GM23338 (cell line): ENCODE data around the gene XPO4.

Experiments
- CREB1 ChIP-seq: fragments of 250-450 bp; sonication (Bioruptor Pico); IDR thresholded peaks from 2 replicates; pipeline ENCODE4 v1.5.0; 2020; ENCODE audit warnings: low read depth, mild to moderate bottlenecking, moderate library complexity
- CTCF ChIP-seq, 2 experiments: fragments of 200-600 bp in 1 of 2; sonication (generic) in 1 of 2; conservative IDR thresholded peaks; 2 replicates each; pipeline versions ENCODE4 v1.5.1 to v1.6.1; 2016 to 2017; ENCODE audit warnings: antibody characterized with exemption in 2 of 2, low read depth in 2 of 2, mild to moderate bottlenecking in 2 of 2, moderate library complexity in 1 of 2
- ETS1 ChIP-seq: IDR thresholded peaks from 2 replicates; pipeline ENCODE4 v1.6.1; 2016; ENCODE audit warnings: antibody characterized with exemption
- EZH2 ChIP-seq: fragments of 200-600 bp; sonication (generic); IDR thresholded peaks from one replicate; pipeline ENCODE4 v1.8.0; 2017; ENCODE audit warnings: antibody characterized with exemption, mild to moderate bottlenecking, low read depth; ENCODE audit not compliant: unreplicated experiment
- EZH2phosphoT487 ChIP-seq: fragments of 200-600 bp; sonication (generic); IDR thresholded peaks from one replicate; pipeline ENCODE4 v1.8.1; 2018; ENCODE audit warnings: antibody characterized with exemption; ENCODE audit not compliant: unreplicated experiment
- JUNB ChIP-seq: IDR thresholded peaks from one replicate; pipeline ENCODE4 v1.6.1; 2016; ENCODE audit warnings: antibody characterized with exemption; ENCODE audit not compliant: unreplicated experiment
- NANOG ChIP-seq: IDR thresholded peaks from 2 replicates; pipeline ENCODE4 v1.6.1; 2016; ENCODE audit warnings: antibody characterized with exemption, borderline replicate concordance
- POLR2AphosphoS5 ChIP-seq: IDR thresholded peaks from 2 replicates; pipeline ENCODE4 v1.6.1; 2016; ENCODE audit warnings: antibody characterized with exemption, low read depth
- REST ChIP-seq: IDR thresholded peaks from one replicate; pipeline ENCODE4 v1.6.1; 2018; ENCODE audit warnings: antibody characterized with exemption; ENCODE audit not compliant: unreplicated experiment
- ZNF114 ChIP-seq: fragments of 250-450 bp; sonication (Bioruptor Pico); IDR thresholded peaks from 2 replicates; pipeline ENCODE4 v1.5.0; 2020; ENCODE audit warnings: mild to moderate bottlenecking, moderate library complexity
- ZNF331 ChIP-seq: fragments of 250-450 bp; sonication (Bioruptor Pico); IDR thresholded peaks from 2 replicates; pipeline ENCODE4 v1.5.0; 2020; ENCODE audit warnings: low read depth, mild to moderate bottlenecking, moderate library complexity
- ZNF462 ChIP-seq: fragments of 250-450 bp; sonication (Bioruptor Pico); IDR thresholded peaks from 2 replicates; pipeline ENCODE4 v1.5.0; 2020; ENCODE audit warnings: mild to moderate bottlenecking, moderate library complexity

GRCh38 chr13:20848203-20848602 is 54.3 kb downstream of the XPO4 start:
- TF ChIP-seq CTCF (conservative IDR thresholded peaks at IDR 0.05; ENCODE audit: low read depth in 2 of 2) (no peak), EZH2phosphoT487 (no peak), POLR2AphosphoS5 (no peak), EZH2 (no peak), ZNF114 (no peak), NANOG (no peak), REST (no peak), CREB1 (CRISPR knock-in tag) (no peak), ETS1 (no peak), ZNF331 (no peak), JUNB (no peak), ZNF462 (CRISPR knock-in tag) (no peak)
